OCI-LY1 (cell line): Measurements from ENCODE around the gene DYSF.

Experiments used
- EZH2 ChIP-seq: fragments of 200-600 bp; sonication (generic), shearing (Covaris generic); IDR thresholded peaks from 2 replicates; pipeline ENCODE4 v1.8.0; 2017; ENCODE audit warnings: borderline replicate concordance, mixed run types, mild to moderate bottlenecking, antibody characterized with exemption, low read length, moderate library complexity, mixed read lengths
- TF ChIP-seq, protein P1 (sequence below): fragments of 200-600 bp; sonication (generic), shearing (Covaris generic); IDR thresholded peaks from 2 replicates; pipeline ENCODE4 v1.5.1; 2017; ENCODE audit warnings: mild to moderate bottlenecking, antibody characterized with exemption, low read length, moderate library complexity, mixed read lengths

DNA sequence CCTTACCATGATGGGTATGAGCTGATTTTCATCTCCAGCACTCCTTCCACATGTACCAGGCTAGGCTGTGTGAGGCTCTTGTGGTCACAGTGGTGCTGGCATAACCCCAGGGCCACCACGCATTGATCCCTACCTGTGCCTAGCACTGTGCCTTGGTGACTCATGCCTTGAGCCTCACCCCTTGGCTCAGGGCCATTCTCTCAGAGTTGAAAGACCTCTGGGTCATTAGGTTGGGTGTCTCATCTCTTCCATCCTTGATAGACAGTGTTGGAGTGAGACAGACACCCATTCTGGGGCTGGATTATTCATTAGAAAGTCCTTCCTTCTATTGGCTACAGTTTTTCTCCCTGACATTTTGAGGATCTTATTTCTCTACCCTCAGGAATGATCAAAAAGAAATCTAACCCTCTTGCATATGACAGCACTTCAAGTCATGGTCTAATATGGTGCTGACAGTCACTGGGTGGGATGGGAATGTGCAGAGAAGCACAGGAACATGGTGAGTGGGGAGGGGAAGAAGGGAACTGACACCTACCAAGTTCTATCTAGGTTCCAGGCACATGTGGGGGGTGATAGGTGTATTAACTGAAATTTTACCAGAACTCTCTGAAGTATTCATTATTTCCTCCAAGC is 41.3 kb downstream of the DYSF start:
- TF ChIP-seq, protein P1, sequence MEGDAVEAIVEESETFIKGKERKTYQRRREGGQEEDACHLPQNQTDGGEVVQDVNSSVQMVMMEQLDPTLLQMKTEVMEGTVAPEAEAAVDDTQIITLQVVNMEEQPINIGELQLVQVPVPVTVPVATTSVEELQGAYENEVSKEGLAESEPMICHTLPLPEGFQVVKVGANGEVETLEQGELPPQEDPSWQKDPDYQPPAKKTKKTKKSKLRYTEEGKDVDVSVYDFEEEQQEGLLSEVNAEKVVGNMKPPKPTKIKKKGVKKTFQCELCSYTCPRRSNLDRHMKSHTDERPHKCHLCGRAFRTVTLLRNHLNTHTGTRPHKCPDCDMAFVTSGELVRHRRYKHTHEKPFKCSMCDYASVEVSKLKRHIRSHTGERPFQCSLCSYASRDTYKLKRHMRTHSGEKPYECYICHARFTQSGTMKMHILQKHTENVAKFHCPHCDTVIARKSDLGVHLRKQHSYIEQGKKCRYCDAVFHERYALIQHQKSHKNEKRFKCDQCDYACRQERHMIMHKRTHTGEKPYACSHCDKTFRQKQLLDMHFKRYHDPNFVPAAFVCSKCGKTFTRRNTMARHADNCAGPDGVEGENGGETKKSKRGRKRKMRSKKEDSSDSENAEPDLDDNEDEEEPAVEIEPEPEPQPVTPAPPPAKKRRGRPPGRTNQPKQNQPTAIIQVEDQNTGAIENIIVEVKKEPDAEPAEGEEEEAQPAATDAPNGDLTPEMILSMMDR = no peak
- no peak for TF ChIP-seq EZH2
